AG08395 (cell line): Measurements from ENCODE around the gene RARB.

ENCODE experiments used
- DNase-seq: peaks from one replicate; pipeline ENCODE4 v3.0.0; 2012; ENCODE audit warnings: mixed read lengths, low spot score

RARB gene

GRCh38 chr3:25554376-25554775 is 126.3 kb downstream of the RARB start:
- no peak for DNase-seq

GRCh38 chr3:25555695-25556437 is 127.8 kb downstream of the RARB start:
- DNase-seq, result no peak

- no peak for DNase-seq
Observed at GRCh38 chr3:25556447-25556846, 128.4 kb downstream of the RARB start.

GRCh38 chr3:25557694-25558093 is 129.6 kb downstream of the RARB start:
- DNase-seq, result no peak

GRCh38 chr3:25558121-25558520 is 130.1 kb downstream of the RARB start:
- no peak for DNase-seq

- DNase-seq, result no peak
Observed at GRCh38 chr3:25558796-25559195, 130.7 kb downstream of the RARB start.

GRCh38 chr3:25563601-25564000 is 135.5 kb downstream of the RARB start:
- DNase-seq, result no peak

- no peak for DNase-seq
Observed at GRCh38 chr3:25564075-25564474, 136.0 kb downstream of the RARB start.

- no peak for DNase-seq
Observed at GRCh38 chr3:25565807-25566206, 137.7 kb downstream of the RARB start.

- DNase-seq, result no peak
Observed at GRCh38 chr3:25566358-25566920, 138.4 kb downstream of the RARB start.

GRCh38 chr3:25567388-25567787 is 139.3 kb downstream of the RARB start:
- no peak for DNase-seq

- no peak for DNase-seq
Observed at GRCh38 chr3:25567806-25568524, 139.9 kb downstream of the RARB start.

- no peak for DNase-seq
Observed at GRCh38 chr3:25568525-25569078, 140.5 kb downstream of the RARB start.

GRCh38 chr3:25571285-25571684 is 143.2 kb downstream of the RARB start:
- no peak for DNase-seq

- DNase-seq, result no peak
Observed at GRCh38 chr3:25572336-25572735, 144.3 kb downstream of the RARB start.

- peak; percentile 16 for DNase-seq
Observed at GRCh38 chr3:25572919-25573385, 144.9 kb downstream of the RARB start.

- peak; percentile 75 for DNase-seq
Observed at GRCh38 chr3:25573386-25574171, 145.5 kb downstream of the RARB start.

- DNase-seq, result no peak
Observed at GRCh38 chr3:25574172-25574765, 146.2 kb downstream of the RARB start.

- DNase-seq, result no peak
Observed at GRCh38 chr3:25575001-25575400, 146.9 kb downstream of the RARB start.

- no peak for DNase-seq
Observed at GRCh38 chr3:25576146-25576545, 148.1 kb downstream of the RARB start.

GRCh38 chr3:25576831-25577454 is 148.9 kb downstream of the RARB start:
- DNase-seq, result no peak
